ENCODE data around the gene KLHL6. TPM values are rescaled to one million over a fixed set of nuclear protein-coding genes. Genes with fewer than 3 reads are reported as not detected.

KLHL6 gene
- total RNA-seq, 1 experiment from 2014 or later: 0.11 TPM

GRCh38 chr3:183489455-183490210, 65.9 kb downstream of the KLHL6 start:
- H3K36me3 Mint-ChIP-seq: no peaks in the 10 kb centered on the region
- H3K27ac Mint-ChIP-seq: no peak overlapping the region
- peaks cover 64% of the 10 kb centered on the region for H3K4me1 Mint-ChIP-seq
- no peak overlapping the region for H3K4me3 Mint-ChIP-seq
- no peak for DNase-seq (ENCODE audit: low spot score)
- ChIA-PET CTCF (interaction anchor here (1.0 to 4.6 kb wide), 4 partner anchors 10 to 278 kb away, joined by 3 to 28 read pairs (median 4); no protein-coding TSS in a partner anchor), POLR2A (interaction anchor here (0.6 to 2.1 kb wide), 2 partner anchors 81 to 146 kb away, joined by 3 to 5 read pairs; partner anchors contain the start of gene KLHL24)
- H3K27me3 Mint-ChIP-seq (ENCODE audit: low read depth): peaks cover 4% of the 10 kb centered on the region
- no peak for ATAC-seq
- TF ChIP-seq AR (CRISPR knock-in tag; IDR thresholded peaks at IDR 0.05) (no peak), ZNF671 (CRISPR knock-in tag; IDR thresholded peaks at IDR 0.05) (no peak), FOXP4 (CRISPR knock-in tag; IDR thresholded peaks at IDR 0.05) (no peak), ATF3 (CRISPR knock-in tag; conservative IDR thresholded peaks at IDR 0.05) (no peak), RELA (CRISPR knock-in tag; IDR thresholded peaks at IDR 0.05; ENCODE audit: borderline replicate concordance) (no peak), SMAD4 (CRISPR knock-in tag; IDR thresholded peaks at IDR 0.05) (no peak)
- H3K9me3 Mint-ChIP-seq: no peaks in the 10 kb centered on the region

- H3K9me3 Mint-ChIP-seq: no peaks in the 10 kb centered on the region
- H3K27ac Mint-ChIP-seq: no peak overlapping the region
- peaks cover 4% of the 10 kb centered on the region for H3K27me3 Mint-ChIP-seq (ENCODE audit: low read depth)
- no peaks in the 10 kb centered on the region for H3K36me3 Mint-ChIP-seq
- no peak overlapping the region for H3K4me3 Mint-ChIP-seq
- no peak for DNase-seq (ENCODE audit: low spot score)
- CTCF ChIA-PET: interaction anchor here (1.3 to 4.6 kb wide), 3 partner anchors 9 to 279 kb away, joined by 4 to 28 read pairs (median 5); no protein-coding TSS in a partner anchor
- ATAC-seq: no peak
- POLR2A ChIA-PET: interaction anchor here (0.6 kb wide), 1 partner anchor 264 kb away, joined by 3 read pairs; no protein-coding TSS in a partner anchor
- peaks cover 64% of the 10 kb centered on the region for H3K4me1 Mint-ChIP-seq
- TF ChIP-seq, protein P1, sequence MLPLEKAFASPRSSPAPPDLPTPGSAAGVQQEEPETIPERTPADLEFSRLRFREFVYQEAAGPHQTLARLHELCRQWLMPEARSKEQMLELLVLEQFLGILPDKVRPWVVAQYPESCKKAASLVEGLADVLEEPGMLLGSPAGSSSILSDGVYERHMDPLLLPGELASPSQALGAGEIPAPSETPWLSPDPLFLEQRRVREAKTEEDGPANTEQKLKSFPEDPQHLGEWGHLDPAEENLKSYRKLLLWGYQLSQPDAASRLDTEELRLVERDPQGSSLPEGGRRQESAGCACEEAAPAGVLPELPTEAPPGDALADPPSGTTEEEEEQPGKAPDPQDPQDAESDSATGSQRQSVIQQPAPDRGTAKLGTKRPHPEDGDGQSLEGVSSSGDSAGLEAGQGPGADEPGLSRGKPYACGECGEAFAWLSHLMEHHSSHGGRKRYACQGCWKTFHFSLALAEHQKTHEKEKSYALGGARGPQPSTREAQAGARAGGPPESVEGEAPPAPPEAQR (CRISPR knock-in tag; IDR thresholded peaks at IDR 0.05): no peak
- TF ChIP-seq FOXP4 (CRISPR knock-in tag; IDR thresholded peaks at IDR 0.05) (no peak), ZNF416 (CRISPR knock-in tag; IDR thresholded peaks at IDR 0.05) (no peak), ATF1 (CRISPR knock-in tag; IDR thresholded peaks at IDR 0.05) (no peak), ZNF423 (CRISPR knock-in tag; IDR thresholded peaks at IDR 0.05) (no peak), TEAD4 (CRISPR knock-in tag; IDR thresholded peaks at IDR 0.05) (no peak), ARID4B (CRISPR knock-in tag; IDR thresholded peaks at IDR 0.05; ENCODE audit: borderline replicate concordance) (no peak), SMAD3 (CRISPR knock-in tag; IDR thresholded peaks at IDR 0.05; ENCODE audit: borderline replicate concordance) (no peak), ZNF671 (CRISPR knock-in tag; IDR thresholded peaks at IDR 0.05) (no peak), JUN (CRISPR knock-in tag; IDR thresholded peaks at IDR 0.05) (no peak), RELA (CRISPR knock-in tag; IDR thresholded peaks at IDR 0.05; ENCODE audit: borderline replicate concordance) (no peak), NR1H2 (CRISPR knock-in tag; IDR thresholded peaks at IDR 0.05) (no peak), ATF3 (CRISPR knock-in tag; conservative IDR thresholded peaks at IDR 0.05) (no peak), ELF4 (CRISPR knock-in tag; IDR thresholded peaks at IDR 0.05; ENCODE audit: low read depth) (no peak), GABPB1 (CRISPR knock-in tag; IDR thresholded peaks at IDR 0.05) (no peak), NR2C2 (CRISPR knock-in tag; IDR thresholded peaks at IDR 0.05) (no peak)
Observed at GRCh38 chr3:183488343-183488742, 67.2 kb downstream of the KLHL6 start.
